Skin epidermis (tissue), 12 donors: Measurements from ENCODE around the gene USPL1.
"Not testable (repeated sequence)": the region's sequence is repeated elsewhere in the genome, so short reads cannot be mapped to it uniquely, and the experiment has no call there.

Experiments used
- H3K27ac ChIP-seq, 21 experiments: fragments of 200-600 bp; sonication (generic) in 11 of 21; one replicate each; pipeline ENCODE4 v1.5.0; 2020; ENCODE audit warnings: mild to moderate bottlenecking in 3 of 21, inconsistent platforms in 2 of 21, moderate library complexity in 2 of 21
- H3K4me3 ChIP-seq, 7 experiments: fragments of 200-600 bp; sonication (generic) in 2 of 7; one replicate each; pipeline ENCODE4 v1.5.0; 2020; ENCODE audit warnings: inconsistent platforms in 2 of 7, mild to moderate bottlenecking in 2 of 7, moderate library complexity in 1 of 7

Gene USPL1

GRCh38 chr13:30617315-30618185 lies at the start of gene USPL1:
Gene USPL1, plus strand, starts transcription at chr13:30617920. Its CDS starts 3,221 bp downstream, at chr13:30621141.
- H3K27ac ChIP-seq, result peak within 1 kb of the TSS; percentile 91 to 100 (median 99)
- H3K4me3 ChIP-seq, result peak within 1 kb of the TSS; percentile 62 to 96 (median 76)

- H3K4me3 ChIP-seq, result no peak overlapping the region
- H3K27ac ChIP-seq, result peak overlapping the region in 10 of 21 experiments; percentile 12 to 41 (median 27)
Measured at GRCh38 chr13:30569901-30570576, 47.7 kb upstream of the USPL1 start.

- peak overlapping the region in 6 of 21 experiments; percentile 3 to 35 (median 23) for H3K27ac ChIP-seq
- no peak overlapping the region for H3K4me3 ChIP-seq
Measured at GRCh38 chr13:30570691-30571090, 47.0 kb upstream of the USPL1 start.

- H3K4me3 ChIP-seq, result peak overlapping the region in 5 of 7 experiments; percentile 4 to 31 (median 11)
Measured at GRCh38 chr13:30572859-30573275, 44.9 kb upstream of the USPL1 start.

GRCh38 chr13:30576528-30576927 lies 41.2 kb upstream of the USPL1 start:
- Histone ChIP-seq H3K4me3 (no peak overlapping the region), H3K27ac (no peak overlapping the region)

More at GRCh38 chr13:30572859-30573275, 44.9 kb upstream of the USPL1 start:
- peak overlapping the region in 17 of 21 experiments; percentile 18 to 85 (median 65) for H3K27ac ChIP-seq

- H3K4me3 ChIP-seq, result no peak overlapping the region
- no peak overlapping the region for H3K27ac ChIP-seq
Measured at GRCh38 chr13:30577401-30577852, 40.3 kb upstream of the USPL1 start.

GRCh38 chr13:30580852-30581502 lies 36.7 kb upstream of the USPL1 start:
- no peak overlapping the region for H3K27ac ChIP-seq

GRCh38 chr13:30581582-30581981 lies 36.1 kb upstream of the USPL1 start:
- H3K4me3 ChIP-seq, result no peak overlapping the region
- no peak overlapping the region for H3K27ac ChIP-seq

More at GRCh38 chr13:30580852-30581502, 36.7 kb upstream of the USPL1 start:
- no peak overlapping the region for H3K4me3 ChIP-seq

- H3K27ac ChIP-seq, result no peak overlapping the region
- no peak overlapping the region for H3K4me3 ChIP-seq
Measured at GRCh38 chr13:30584051-30584731, 33.5 kb upstream of the USPL1 start.

GRCh38 chr13:30585748-30586262 lies 31.9 kb upstream of the USPL1 start:
- no peak overlapping the region for H3K27ac ChIP-seq
- H3K4me3 ChIP-seq, result no peak overlapping the region

- H3K27ac ChIP-seq, result no peak overlapping the region
- no peak overlapping the region for H3K4me3 ChIP-seq
Measured at GRCh38 chr13:30587231-30587630, 30.5 kb upstream of the USPL1 start.

- H3K4me3 ChIP-seq, result no peak overlapping the region
- no peak overlapping the region for H3K27ac ChIP-seq
Measured at GRCh38 chr13:30587739-30588138, 30.0 kb upstream of the USPL1 start.

GRCh38 chr13:30593001-30593400 lies 24.7 kb upstream of the USPL1 start:
- Histone ChIP-seq H3K4me3 (no peak overlapping the region), H3K27ac (no peak overlapping the region)

- Histone ChIP-seq H3K4me3 (no peak overlapping the region), H3K27ac (no peak overlapping the region)
Measured at GRCh38 chr13:30600496-30600895, 17.2 kb upstream of the USPL1 start.

- Histone ChIP-seq H3K4me3 (no peak overlapping the region), H3K27ac (no peak overlapping the region)
Measured at GRCh38 chr13:30601836-30602235, 15.9 kb upstream of the USPL1 start.

GRCh38 chr13:30605052-30605451 lies 12.7 kb upstream of the USPL1 start:
- Histone ChIP-seq H3K27ac (no peak overlapping the region), H3K4me3 (no peak overlapping the region)

GRCh38 chr13:30607186-30607585 lies 10.5 kb upstream of the USPL1 start:
- not testable (repeated sequence) for H3K4me3 ChIP-seq, H3K27ac ChIP-seq

GRCh38 chr13:30607908-30608307 lies 9.8 kb upstream of the USPL1 start:
- Histone ChIP-seq H3K27ac (peak overlapping the region in 1 of 21 experiments; percentile 14), H3K4me3 (no peak overlapping the region)

GRCh38 chr13:30608364-30608763 lies 9.4 kb upstream of the USPL1 start:
- H3K27ac ChIP-seq, result no peak overlapping the region
- no peak overlapping the region for H3K4me3 ChIP-seq
